Activated naive CD4-positive, alpha-beta T cell treated with anti-CD3 and anti-CD28 coated beads, Interleukin-2, amount 50 U/mL, for 24 hours (primary cell): Measurements from ENCODE around the gene PBX3.
"Not testable (repeated sequence)": the region's sequence is repeated elsewhere in the genome, so short reads cannot be mapped to it uniquely, and the experiment has no call there.

ENCODE experiments used
- H3K27ac Mint-ChIP-seq: one replicate; pipeline ENCODE4 v1.8.0; 2021; ENCODE audit warnings: mild to moderate bottlenecking, mixed read lengths
- H3K27me3 Mint-ChIP-seq: one replicate; pipeline ENCODE4 v1.8.0; 2021; ENCODE audit warnings: mixed read lengths
- H3K36me3 Mint-ChIP-seq: one replicate; pipeline ENCODE4 v1.8.0; 2021; ENCODE audit warnings: mixed read lengths
- H3K4me1 Mint-ChIP-seq: one replicate; pipeline ENCODE4 v1.8.0; 2021; ENCODE audit warnings: mixed read lengths
- H3K4me3 Mint-ChIP-seq: one replicate; pipeline ENCODE4 v1.8.0; 2021; ENCODE audit warnings: mild to moderate bottlenecking, mixed read lengths
- H3K9me3 Mint-ChIP-seq: one replicate; pipeline ENCODE4 v1.8.0; 2021; ENCODE audit warnings: mixed read lengths

Gene PBX3

DNA sequence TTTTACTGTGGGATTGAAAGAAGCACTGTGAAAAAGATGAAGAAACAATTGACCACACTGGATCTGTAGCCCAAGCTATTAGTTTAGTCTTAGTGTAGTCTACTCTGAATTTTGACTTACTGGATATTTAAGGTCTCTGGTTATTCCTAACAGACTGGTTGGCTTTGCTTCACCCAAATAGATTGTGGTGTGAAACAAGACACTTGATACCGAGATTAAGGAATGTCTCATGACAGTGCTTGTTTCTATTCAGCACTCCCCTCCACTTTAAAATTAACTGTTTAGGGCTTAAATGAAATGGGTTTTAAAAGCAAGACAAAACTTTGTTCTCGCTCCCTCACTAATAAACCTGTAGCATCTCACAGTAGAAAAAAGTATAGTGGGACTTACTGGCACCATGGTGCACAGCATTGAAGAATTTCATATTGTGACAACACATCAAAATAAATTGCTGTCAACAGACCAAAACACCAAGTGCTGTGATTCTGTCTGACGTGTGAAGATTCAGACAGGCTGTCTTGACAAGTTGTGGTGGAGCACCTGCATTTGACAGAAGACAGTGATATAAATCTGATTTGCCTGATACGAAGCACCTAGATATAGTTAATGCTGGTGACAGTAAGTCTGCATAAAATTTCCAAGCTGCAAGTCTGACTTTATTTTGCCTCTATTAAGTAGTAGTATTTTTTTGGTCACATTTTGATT lies 73.1 kb downstream of the PBX3 start:
- Mint-ChIP-seq H3K36me3 (no peaks in the 10 kb centered on the region), H3K9me3 (no peaks in the 10 kb centered on the region), H3K4me1 (peaks cover 39% of the 10 kb centered on the region), H3K4me3 (no peak overlapping the region), H3K27ac (no peak overlapping the region), H3K27me3 (no peaks in the 10 kb centered on the region)

DNA sequence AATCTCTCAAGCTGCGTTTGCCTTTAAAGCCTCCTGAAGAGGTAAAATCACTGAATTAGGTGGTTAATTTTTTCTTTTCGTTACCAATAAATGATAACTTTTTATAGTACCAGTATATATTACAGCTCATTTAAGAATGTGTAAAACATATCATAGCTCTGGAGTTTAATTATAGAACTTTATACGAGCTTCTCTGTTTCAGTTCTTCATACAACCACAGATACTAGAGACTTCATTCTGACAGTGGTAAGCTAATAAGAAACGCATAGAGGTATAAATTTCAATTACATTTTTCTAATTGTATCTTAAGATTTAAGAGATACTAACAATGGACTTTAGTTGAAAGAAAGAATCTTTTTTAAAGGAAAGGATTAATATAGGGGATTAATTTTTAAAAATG lies 73.9 kb downstream of the PBX3 start:
- Mint-ChIP-seq H3K4me1 (peaks cover 44% of the 10 kb centered on the region), H3K36me3 (no peaks in the 10 kb centered on the region), H3K27me3 (no peaks in the 10 kb centered on the region), H3K4me3 (no peak overlapping the region), H3K27ac (no peak overlapping the region), H3K9me3 (no peaks in the 10 kb centered on the region)

GRCh38 chr9:125822160-125822559 lies 75.0 kb downstream of the PBX3 start:
- Mint-ChIP-seq H3K36me3 (no peaks in the 10 kb centered on the region), H3K4me1 (peaks cover 48% of the 10 kb centered on the region), H3K9me3 (no peaks in the 10 kb centered on the region), H3K4me3 (no peak overlapping the region), H3K27ac (no peak overlapping the region), H3K27me3 (no peaks in the 10 kb centered on the region)

- H3K4me1 Mint-ChIP-seq: peaks cover 51% of the 10 kb centered on the region
- no peaks in the 10 kb centered on the region for H3K27me3 Mint-ChIP-seq
- H3K4me3 Mint-ChIP-seq: no peak overlapping the region
- H3K27ac Mint-ChIP-seq: no peak overlapping the region
- no peaks in the 10 kb centered on the region for H3K36me3 Mint-ChIP-seq
- H3K9me3 Mint-ChIP-seq: no peaks in the 10 kb centered on the region
Measured at GRCh38 chr9:125822902-125823301, 75.7 kb downstream of the PBX3 start.

- Mint-ChIP-seq H3K4me3 (peak overlapping the region; percentile 84), H3K4me1 (peaks cover 57% of the 10 kb centered on the region), H3K27ac (peak overlapping the region; percentile 70)
- not testable (repeated sequence) for H3K27me3 Mint-ChIP-seq, H3K9me3 Mint-ChIP-seq, H3K36me3 Mint-ChIP-seq
Measured at GRCh38 chr9:125823874-125824406, 76.8 kb downstream of the PBX3 start.

- Mint-ChIP-seq H3K27ac (peak overlapping the region; percentile 59), H3K4me1 (peaks cover 59% of the 10 kb centered on the region), H3K9me3 (no peaks in the 10 kb centered on the region), H3K27me3 (no peaks in the 10 kb centered on the region), H3K36me3 (no peaks in the 10 kb centered on the region), H3K4me3 (peak overlapping the region; percentile 55)
Measured at GRCh38 chr9:125825762-125826161, 78.6 kb downstream of the PBX3 start.

DNA sequence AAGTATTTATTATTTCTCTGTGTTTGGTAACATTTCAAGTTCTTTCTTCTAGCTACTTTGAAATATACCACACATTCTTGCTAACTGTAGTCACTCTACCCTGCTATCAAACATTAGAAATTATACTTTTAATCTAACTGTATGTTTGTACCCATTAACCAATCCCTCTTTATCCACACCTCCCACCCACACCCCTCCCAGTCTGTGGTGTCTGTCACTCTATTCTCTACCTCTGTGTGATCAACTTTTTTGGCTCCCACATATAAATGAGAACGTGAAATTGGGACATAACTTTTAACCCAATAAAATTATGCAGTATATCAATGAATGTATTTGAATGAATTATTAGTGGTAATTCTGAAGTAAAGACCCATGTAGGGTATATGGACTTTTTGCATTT lies 79.7 kb downstream of the PBX3 start:
- no peaks in the 10 kb centered on the region for H3K27me3 Mint-ChIP-seq
- no peaks in the 10 kb centered on the region for H3K9me3 Mint-ChIP-seq
- H3K36me3 Mint-ChIP-seq: no peaks in the 10 kb centered on the region
- peaks cover 56% of the 10 kb centered on the region for H3K4me1 Mint-ChIP-seq
- no peak overlapping the region for H3K27ac Mint-ChIP-seq
- no peak overlapping the region for H3K4me3 Mint-ChIP-seq

DNA sequence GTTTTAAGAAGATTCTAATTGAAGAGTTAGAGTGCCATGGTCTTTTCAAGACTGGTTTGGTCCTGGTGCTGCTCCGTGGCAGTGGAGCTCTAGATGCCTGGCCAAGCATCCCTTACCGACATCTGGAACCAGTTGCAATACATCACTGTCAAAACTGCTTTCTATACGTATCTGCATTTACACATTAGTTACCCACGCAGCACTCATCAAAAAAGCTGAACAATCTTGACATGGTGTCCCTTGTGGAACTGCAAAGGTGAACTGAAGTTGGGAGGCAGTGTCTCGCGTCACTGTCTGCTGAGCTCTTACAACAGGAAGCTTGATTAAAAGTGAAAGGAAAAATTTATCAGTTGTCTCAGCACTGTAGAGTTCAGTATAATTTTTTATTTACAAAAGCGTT lies 82.6 kb downstream of the PBX3 start:
- H3K36me3 Mint-ChIP-seq: peaks cover 2% of the 10 kb centered on the region
- H3K27me3 Mint-ChIP-seq: no peaks in the 10 kb centered on the region
- H3K9me3 Mint-ChIP-seq: no peaks in the 10 kb centered on the region
- peaks cover 38% of the 10 kb centered on the region for H3K4me1 Mint-ChIP-seq
- peak overlapping the region; percentile 52 for H3K27ac Mint-ChIP-seq
- peak overlapping the region; percentile 74 for H3K4me3 Mint-ChIP-seq

DNA sequence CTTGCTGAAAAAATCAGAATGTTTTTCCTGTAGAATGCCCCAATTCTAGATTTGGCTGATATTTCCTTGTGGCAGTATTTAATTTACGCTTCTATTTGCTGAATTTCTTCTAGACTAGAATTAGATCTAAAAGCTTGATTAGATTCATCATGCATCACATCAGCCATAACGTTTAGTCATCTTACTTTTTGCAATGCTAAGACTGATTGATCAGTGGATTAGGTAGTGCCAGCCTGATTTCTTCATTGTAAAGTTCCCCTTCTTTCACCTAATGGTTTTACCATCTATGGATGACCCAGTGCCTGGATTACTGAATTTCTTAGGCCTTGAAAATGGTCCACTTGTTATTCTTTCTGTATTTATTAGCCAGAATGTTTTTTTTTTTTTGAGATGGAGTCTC lies 83.9 kb downstream of the PBX3 start:
- H3K27ac Mint-ChIP-seq: peak overlapping the region; percentile 89
- H3K27me3 Mint-ChIP-seq: no peaks in the 10 kb centered on the region
- H3K36me3 Mint-ChIP-seq: peaks cover 2% of the 10 kb centered on the region
- no peaks in the 10 kb centered on the region for H3K9me3 Mint-ChIP-seq
- peak overlapping the region; percentile 75 for H3K4me3 Mint-ChIP-seq
- peaks cover 29% of the 10 kb centered on the region for H3K4me1 Mint-ChIP-seq

GRCh38 chr9:125831616-125832015 lies 84.4 kb downstream of the PBX3 start:
- Mint-ChIP-seq H3K9me3 (no peaks in the 10 kb centered on the region), H3K27ac (no peak overlapping the region), H3K4me1 (peaks cover 29% of the 10 kb centered on the region), H3K36me3 (peaks cover 2% of the 10 kb centered on the region), H3K27me3 (no peaks in the 10 kb centered on the region), H3K4me3 (no peak overlapping the region)

DNA sequence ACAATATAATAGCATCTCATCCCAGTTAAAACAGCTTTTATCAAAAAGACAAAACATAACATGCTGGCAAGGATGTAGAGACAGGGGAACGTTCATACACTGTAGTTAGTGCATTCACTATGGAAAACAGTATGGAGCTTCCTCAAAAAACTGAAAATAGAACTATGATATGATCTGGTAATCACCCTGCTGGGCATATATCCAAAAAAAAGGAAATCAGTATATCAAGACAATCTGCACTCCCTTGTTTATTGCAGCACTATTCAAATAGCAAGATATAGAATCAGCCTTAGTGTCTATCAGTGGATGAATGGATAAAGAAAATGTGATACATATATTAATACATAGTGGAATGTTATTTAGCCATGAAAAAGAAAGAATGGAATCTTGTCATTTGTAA lies 88.5 kb downstream of the PBX3 start:
- Mint-ChIP-seq H3K27ac (no peak overlapping the region), H3K4me1 (peaks cover 7% of the 10 kb centered on the region), H3K9me3 (no peaks in the 10 kb centered on the region), H3K27me3 (no peaks in the 10 kb centered on the region), H3K4me3 (no peak overlapping the region), H3K36me3 (peaks cover 2% of the 10 kb centered on the region)

- Mint-ChIP-seq H3K27me3 (no peaks in the 10 kb centered on the region), H3K4me3 (no peak overlapping the region), H3K4me1 (peaks cover 14% of the 10 kb centered on the region), H3K27ac (no peak overlapping the region), H3K9me3 (no peaks in the 10 kb centered on the region), H3K36me3 (peaks cover 3% of the 10 kb centered on the region)
Measured at GRCh38 chr9:125839317-125839716, 92.1 kb downstream of the PBX3 start.

- Mint-ChIP-seq H3K27me3 (no peaks in the 10 kb centered on the region), H3K4me3 (no peak overlapping the region), H3K9me3 (no peaks in the 10 kb centered on the region), H3K27ac (no peak overlapping the region), H3K36me3 (peaks cover 4% of the 10 kb centered on the region), H3K4me1 (peaks cover 14% of the 10 kb centered on the region)
Measured at GRCh38 chr9:125841444-125841843, 94.3 kb downstream of the PBX3 start.

- no peaks in the 10 kb centered on the region for H3K9me3 Mint-ChIP-seq
- no peak overlapping the region for H3K27ac Mint-ChIP-seq
- no peak overlapping the region for H3K4me3 Mint-ChIP-seq
- H3K36me3 Mint-ChIP-seq: peaks cover 8% of the 10 kb centered on the region
- H3K4me1 Mint-ChIP-seq: peaks cover 14% of the 10 kb centered on the region
- no peaks in the 10 kb centered on the region for H3K27me3 Mint-ChIP-seq
Measured at GRCh38 chr9:125842242-125842641, 95.1 kb downstream of the PBX3 start.

- Mint-ChIP-seq H3K27ac (no peak overlapping the region), H3K9me3 (no peaks in the 10 kb centered on the region), H3K4me3 (no peak overlapping the region), H3K27me3 (no peaks in the 10 kb centered on the region), H3K36me3 (peaks cover 8% of the 10 kb centered on the region), H3K4me1 (peaks cover 14% of the 10 kb centered on the region)
Measured at GRCh38 chr9:125843646-125844045, 96.5 kb downstream of the PBX3 start.

- Mint-ChIP-seq H3K27me3 (no peaks in the 10 kb centered on the region), H3K4me1 (peaks cover 14% of the 10 kb centered on the region), H3K36me3 (peaks cover 8% of the 10 kb centered on the region), H3K9me3 (no peaks in the 10 kb centered on the region), H3K27ac (no peak overlapping the region), H3K4me3 (no peak overlapping the region)
Measured at GRCh38 chr9:125844611-125845010, 97.4 kb downstream of the PBX3 start.
